RWPE1 (cell line): ENCODE results near the gene VPS26A.

Experiments used
- CTCF ChIA-PET: fragments of 350-600 bp; sonication (Branson Sonifier 250); formaldehyde crosslinking; extraction: SDS; loops from one replicate; lab custom pipeline; 2021; lab: Yijun Ruan, JAX
- POLR2A ChIA-PET: fragments of 400-600 bp; formaldehyde crosslinking; extraction: SDS; loops from one replicate; lab custom pipeline; 2020; ENCODE audit warnings: antibody characterized with exemption; ENCODE audit not compliant: low non-redundant PET; lab: Yijun Ruan, JAX
- DNase-seq: peaks from one replicate; pipeline ENCODE4 v3.0.0; 2012; ENCODE audit warnings: low spot score
- H3K27ac ChIP-seq: fragments of 450-650 bp; 2 replicates; pipeline ENCODE4 v1.5.1; 2017
- CTCF ChIP-seq: fragments of 450-650 bp; conservative IDR thresholded peaks from 2 replicates; pipeline ENCODE4 v1.5.1; 2017; ENCODE audit warnings: low read depth, mild to moderate bottlenecking

The VPS26A gene

GRCh38 chr10:69218831-69219230 is 94.9 kb downstream of the VPS26A start:
- no peak for DNase-seq
- TF ChIP-seq CTCF: no peak
- CTCF ChIA-PET: no interaction called here
- POLR2A ChIA-PET: no interaction called here
- 0 out of 2 replicates have a peak overlapping the region, but pooled peaks have one; percentile 83 for H3K27ac ChIP-seq

DNA sequence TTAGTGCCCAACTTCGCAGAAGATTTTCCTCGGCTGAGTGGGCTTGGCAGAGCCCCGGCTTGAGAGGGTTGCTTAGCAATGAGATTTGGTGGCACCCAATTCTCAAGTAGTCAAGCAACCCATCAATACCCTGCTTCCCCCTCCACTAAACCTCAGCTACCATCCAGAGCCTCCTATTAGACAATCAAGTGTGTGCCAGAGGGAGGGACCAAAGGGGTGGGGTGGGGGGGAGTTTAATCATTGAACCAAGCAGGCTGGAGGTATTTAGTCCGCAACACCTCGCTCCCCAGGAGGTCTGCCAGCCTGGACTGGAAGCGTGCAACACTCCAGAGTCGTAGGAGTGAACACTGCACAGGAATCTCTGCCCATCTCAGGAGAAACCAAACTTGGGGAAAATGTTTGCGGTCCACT is 96.1 kb downstream of the VPS26A start, which contains the start of gene HKDC1:
Gene HKDC1, plus strand, starts transcription at position 292 of the 411 bp plus-strand sequence. Its CDS starts 104 bp downstream, at position 396.
- H3K27ac ChIP-seq: peak within 1 kb of the TSS; percentile 94; the same call in 1 of the 2 replicates
- no peak for DNase-seq
- TF ChIP-seq CTCF: no peak
- CTCF ChIA-PET: interaction anchor here (0.7 kb wide), 2 partner anchors 53 to 277 kb away, joined by 3 read pairs; no protein-coding TSS in a partner anchor
- POLR2A ChIA-PET: no interaction called here

- no peak overlapping the region for H3K27ac ChIP-seq
- TF ChIP-seq CTCF: no peak
- POLR2A ChIA-PET: no interaction called here
- CTCF ChIA-PET: no interaction called here
- DNase-seq: no peak
Observed at GRCh38 chr10:69220507-69220906, 96.5 kb downstream of the VPS26A start.
